SK-N-MC (cell line): ENCODE measurements around the gene TOM1L2.

Experiments used
- DNase-seq: peaks from one replicate; pipeline ENCODE4 v3.0.0-alpha.2; 2011; ENCODE audit warnings: low read depth, low spot score
- H3K27ac ChIP-seq: fragments of 200-600 bp; sonication (generic); 2 replicates; pipeline ENCODE4 v1.5.1; 2016; ENCODE audit warnings: mixed run types
- H3K36me3 ChIP-seq: fragments of 200-600 bp; sonication (generic); 2 replicates; pipeline ENCODE4 v1.6.1; 2017; ENCODE audit warnings: antibody characterized with exemption, low read length, mixed read lengths; ENCODE audit not compliant: insufficient read depth
- H3K4me3 ChIP-seq: fragments of 200-600 bp; sonication (generic); 2 replicates; pipeline ENCODE4 v1.5.1; 2016
- H3K9ac ChIP-seq: fragments of 200-600 bp; sonication (generic); 2 replicates; pipeline ENCODE4 v1.8.0; 2017; ENCODE audit warnings: mixed run types, mixed read lengths; ENCODE audit not compliant: insufficient read length
- H3K9me3 ChIP-seq: fragments of 200-600 bp; sonication (generic); 2 replicates; pipeline ENCODE4 v1.6.1; 2017; ENCODE audit warnings: low read depth, mild to moderate bottlenecking, antibody characterized with exemption, low read length, moderate library complexity, mixed read lengths
- EZH2 ChIP-seq: fragments of 200-600 bp; sonication (generic); IDR thresholded peaks from one replicate; pipeline ENCODE4 v1.6.1; 2017; ENCODE audit warnings: antibody characterized with exemption
- FOXP2 ChIP-seq: optimal IDR thresholded peaks from 2 replicates; pipeline ENCODE3; 2011; ENCODE audit warnings: mild to moderate bottlenecking, moderate library complexity; ENCODE audit not compliant: insufficient read depth; ENCODE audit errors: extremely low read length, control extremely low read depth
- POLR2AphosphoS5 ChIP-seq: IDR thresholded peaks from 2 replicates; pipeline ENCODE4 v1.6.1; 2012; ENCODE audit warnings: mild to moderate bottlenecking, low read depth, low read length, borderline replicate concordance

Gene TOM1L2

DNA sequence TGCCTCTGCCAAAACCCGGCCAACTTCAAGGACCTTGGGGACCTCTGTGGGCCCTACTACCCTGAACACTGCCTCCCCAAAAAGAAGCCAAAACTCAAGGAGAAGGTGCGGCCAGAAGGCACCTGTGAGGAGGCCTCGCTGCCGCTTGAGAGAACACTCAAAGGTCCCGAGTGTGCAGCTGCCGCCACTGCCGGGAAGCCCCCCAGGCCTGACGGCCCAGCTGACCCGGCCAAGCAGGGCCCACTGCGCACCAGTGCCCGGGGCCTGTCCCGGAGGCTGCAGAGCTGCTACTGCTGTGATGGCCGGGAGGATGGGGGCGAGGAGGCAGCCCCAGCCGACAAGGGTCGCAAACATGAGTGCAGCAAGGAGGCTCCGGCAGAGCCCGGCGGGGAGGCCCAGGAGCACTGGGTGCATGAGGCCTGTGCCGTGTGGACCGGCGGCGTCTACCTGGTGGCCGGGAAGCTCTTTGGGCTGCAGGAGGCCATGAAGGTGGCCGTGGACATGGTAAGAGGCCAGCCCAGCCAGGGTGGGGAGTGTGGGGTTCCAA is 174.1 kb downstream of the TOM1L2 start:
- Histone ChIP-seq H3K9me3 (no peaks in the 10 kb centered on the region), H3K9ac (no peak overlapping the region), H3K4me3 (no peak overlapping the region), H3K27ac (no peak overlapping the region), H3K36me3 (peaks cover 9% of the 10 kb centered on the region; the same call in 1 of the 2 replicates)
- no peak for TF ChIP-seq POLR2AphosphoS5
- TF ChIP-seq FOXP2: no peak
- TF ChIP-seq EZH2: no peak
- no peak for DNase-seq

DNA sequence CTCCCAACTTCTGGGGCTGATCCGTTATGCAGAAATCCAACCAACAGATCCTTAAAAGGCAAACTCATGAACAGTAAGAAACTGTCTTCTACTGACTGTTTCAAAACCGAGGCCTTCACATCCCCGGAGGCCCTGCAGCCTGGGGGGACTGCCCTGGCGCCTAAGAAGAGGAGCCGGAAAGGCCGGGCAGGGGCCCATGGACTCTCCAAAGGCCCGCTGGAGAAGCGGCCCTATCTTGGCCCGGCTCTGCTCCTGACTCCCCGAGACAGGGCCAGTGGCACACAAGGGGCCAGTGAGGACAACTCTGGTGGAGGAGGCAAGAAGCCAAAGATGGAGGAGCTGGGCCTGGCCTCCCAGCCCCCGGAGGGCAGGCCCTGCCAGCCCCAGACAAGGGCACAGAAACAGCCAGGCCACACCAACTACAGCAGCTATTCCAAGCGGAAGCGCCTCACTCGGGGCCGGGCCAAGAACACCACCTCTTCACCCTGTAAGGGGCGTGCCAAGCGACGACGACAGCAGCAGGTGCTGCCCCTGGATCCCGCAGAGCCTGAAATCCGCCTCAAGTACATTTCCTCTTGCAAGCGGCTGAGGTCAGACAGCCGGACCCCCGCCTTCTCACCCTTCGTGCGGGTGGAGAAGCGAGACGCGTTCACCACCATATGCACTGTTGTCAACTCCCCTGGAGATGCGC is 174.9 kb downstream of the TOM1L2 start:
- no peak for DNase-seq
- H3K4me3 ChIP-seq: no peak overlapping the region
- no peak overlapping the region for H3K9ac ChIP-seq
- H3K9me3 ChIP-seq: no peaks in the 10 kb centered on the region
- H3K27ac ChIP-seq: no peak overlapping the region
- peaks cover 9% of the 10 kb centered on the region; the same call in 1 of the 2 replicates for H3K36me3 ChIP-seq
- no peak for TF ChIP-seq EZH2
- no peak for TF ChIP-seq FOXP2
- no peak for TF ChIP-seq POLR2AphosphoS5

DNA sequence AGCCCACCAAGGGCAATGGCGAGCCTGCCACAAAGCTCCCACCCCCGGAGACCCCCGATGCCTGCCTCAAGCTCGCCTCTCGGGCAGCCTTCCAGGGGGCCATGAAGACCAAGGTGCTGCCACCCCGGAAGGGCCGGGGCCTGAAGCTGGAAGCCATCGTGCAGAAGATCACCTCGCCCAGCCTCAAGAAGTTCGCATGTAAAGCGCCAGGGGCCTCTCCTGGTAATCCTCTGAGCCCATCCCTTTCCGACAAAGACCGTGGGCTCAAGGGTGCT is 175.5 kb downstream of the TOM1L2 start:
- Histone ChIP-seq H3K36me3 (peaks cover 9% of the 10 kb centered on the region; the same call in 1 of the 2 replicates), H3K9ac (no peak overlapping the region), H3K4me3 (no peak overlapping the region), H3K27ac (no peak overlapping the region), H3K9me3 (no peaks in the 10 kb centered on the region)
- no peak for DNase-seq
- no peak for TF ChIP-seq POLR2AphosphoS5
- TF ChIP-seq FOXP2: no peak
- no peak for TF ChIP-seq EZH2

DNA sequence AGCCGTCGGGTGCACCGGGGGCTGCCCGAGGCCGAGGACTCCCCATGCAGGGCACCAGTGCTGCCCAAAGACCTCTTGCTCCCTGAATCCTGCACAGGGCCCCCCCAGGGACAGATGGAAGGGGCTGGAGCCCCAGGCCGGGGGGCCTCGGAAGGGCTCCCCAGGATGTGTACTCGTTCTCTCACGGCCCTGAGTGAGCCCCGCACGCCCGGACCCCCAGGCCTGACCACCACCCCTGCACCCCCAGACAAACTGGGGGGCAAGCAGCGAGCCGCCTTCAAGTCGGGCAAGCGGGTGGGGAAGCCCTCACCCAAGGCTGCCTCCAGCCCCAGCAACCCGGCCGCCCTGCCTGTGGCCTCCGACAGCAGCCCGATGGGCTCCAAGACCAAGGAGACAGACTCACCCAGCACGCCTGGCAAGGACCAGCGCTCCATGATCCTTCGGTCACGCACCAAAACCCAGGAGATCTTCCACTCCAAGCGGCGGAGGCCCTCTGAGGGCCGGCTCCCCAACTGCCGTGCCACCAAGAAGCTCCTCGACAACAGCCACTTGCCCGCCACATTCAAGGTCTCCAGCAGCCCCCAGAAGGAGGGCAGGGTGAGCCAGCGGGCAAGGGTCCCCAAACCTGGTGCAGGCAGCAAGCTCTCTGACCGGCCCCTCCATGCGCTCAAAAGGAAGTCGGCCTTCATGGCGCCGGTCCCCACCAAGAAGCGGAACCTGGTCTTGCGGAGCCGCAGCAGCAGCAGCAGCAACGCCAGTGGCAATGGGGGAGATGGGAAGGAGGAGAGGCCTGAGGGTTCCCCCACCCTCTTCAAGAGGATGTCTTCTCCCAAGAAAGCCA is 176.0 kb downstream of the TOM1L2 start:
- Histone ChIP-seq H3K4me3 (no peak overlapping the region), H3K9me3 (no peaks in the 10 kb centered on the region), H3K27ac (no peak overlapping the region), H3K36me3 (peaks cover 9% of the 10 kb centered on the region; the same call in 1 of the 2 replicates), H3K9ac (no peak overlapping the region)
- TF ChIP-seq FOXP2: no peak
- TF ChIP-seq EZH2: no peak
- no peak for TF ChIP-seq POLR2AphosphoS5
- no peak for DNase-seq

DNA sequence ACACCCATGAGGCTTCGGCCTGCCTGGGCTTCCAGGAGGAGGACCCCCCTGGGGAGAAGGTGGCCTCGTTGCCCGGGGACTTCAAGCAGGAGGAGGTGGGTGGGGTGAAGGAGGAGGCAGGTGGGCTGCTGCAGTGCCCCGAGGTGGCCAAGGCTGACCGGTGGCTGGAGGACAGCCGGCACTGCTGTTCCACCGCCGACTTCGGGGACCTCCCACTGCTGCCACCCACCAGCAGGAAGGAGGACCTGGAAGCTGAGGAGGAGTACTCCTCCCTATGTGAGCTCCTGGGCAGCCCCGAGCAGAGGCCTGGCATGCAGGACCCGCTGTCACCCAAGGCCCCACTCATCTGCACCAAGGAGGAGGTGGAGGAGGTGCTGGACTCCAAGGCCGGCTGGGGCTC is 176.9 kb downstream of the TOM1L2 start:
- no peak overlapping the region for H3K27ac ChIP-seq
- peaks cover 9% of the 10 kb centered on the region; the same call in 1 of the 2 replicates for H3K36me3 ChIP-seq
- no peaks in the 10 kb centered on the region for H3K9me3 ChIP-seq
- TF ChIP-seq EZH2 (no peak), POLR2AphosphoS5 (no peak), FOXP2 (no peak)
- H3K9ac ChIP-seq: no peak overlapping the region
- no peak overlapping the region for H3K4me3 ChIP-seq
- DNase-seq: no peak

DNA sequence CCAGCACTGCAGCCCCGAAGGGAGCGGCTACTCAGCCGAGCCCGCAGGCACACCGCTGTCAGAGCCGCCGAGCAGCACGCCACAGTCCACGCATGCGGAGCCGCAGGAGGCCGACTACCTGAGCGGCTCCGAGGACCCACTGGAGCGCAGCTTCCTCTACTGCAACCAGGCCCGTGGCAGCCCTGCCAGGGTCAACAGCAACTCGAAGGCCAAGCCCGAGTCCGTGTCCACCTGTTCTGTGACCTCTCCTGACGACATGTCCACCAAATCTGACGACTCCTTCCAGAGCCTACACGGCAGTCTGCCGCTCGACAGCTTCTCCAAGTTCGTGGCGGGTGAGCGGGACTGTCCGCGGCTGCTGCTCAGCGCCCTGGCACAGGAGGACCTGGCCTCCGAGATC is 177.8 kb downstream of the TOM1L2 start:
- Histone ChIP-seq H3K9me3 (no peaks in the 10 kb centered on the region), H3K9ac (no peak overlapping the region), H3K4me3 (no peak overlapping the region), H3K27ac (no peak overlapping the region), H3K36me3 (peaks cover 9% of the 10 kb centered on the region; the same call in 1 of the 2 replicates)
- no peak for DNase-seq
- TF ChIP-seq POLR2AphosphoS5 (no peak), EZH2 (no peak), FOXP2 (no peak)
